ENCODE results near the gene KRT35. TPM values are rescaled to one million over a fixed set of nuclear protein-coding genes. Genes with fewer than 3 reads are reported as not detected.

KRT35 gene
- total RNA-seq, 1 donor from 2014 or later, result not detected

GRCh38 chr17:41516147-41516829 is 35.3 kb upstream of the KRT35 start:
- no peak overlapping the region for H3K27ac Mint-ChIP-seq
- H3K27me3 Mint-ChIP-seq (ENCODE audit: low read depth), result no peaks in the 10 kb centered on the region
- no peaks in the 10 kb centered on the region for H3K36me3 Mint-ChIP-seq
- TF ChIP-seq CTCF (IDR thresholded peaks at IDR 0.05; ENCODE audit: unreplicated experiment), result no peak
- H3K9me3 Mint-ChIP-seq, result no peaks in the 10 kb centered on the region
- DNase-seq (ENCODE audit: low spot score in 2 of 2, unreplicated experiment in 2 of 2), result no peak
- no peak overlapping the region for H3K4me3 Mint-ChIP-seq
- H3K4me1 Mint-ChIP-seq, result peaks cover 49% of the 10 kb centered on the region

- Mint-ChIP-seq H3K4me3 (no peak overlapping the region), H3K9me3 (no peaks in the 10 kb centered on the region), H3K36me3 (no peaks in the 10 kb centered on the region), H3K27me3 (ENCODE audit: low read depth) (no peaks in the 10 kb centered on the region), H3K27ac (no peak overlapping the region), H3K4me1 (peaks cover 25% of the 10 kb centered on the region)
- TF ChIP-seq CTCF (IDR thresholded peaks at IDR 0.05; ENCODE audit: unreplicated experiment), result no peak
- no peak for DNase-seq (ENCODE audit: low spot score in 2 of 2, unreplicated experiment in 2 of 2)
These were observed 32.2 kb upstream of the KRT35 start for GRCh38 chr17:41513168-41513547.

GRCh38 chr17:41512546-41513167 is 31.7 kb upstream of the KRT35 start:
- Mint-ChIP-seq H3K36me3 (no peaks in the 10 kb centered on the region), H3K4me3 (no peak overlapping the region), H3K27me3 (ENCODE audit: low read depth) (no peaks in the 10 kb centered on the region), H3K27ac (no peak overlapping the region), H3K4me1 (peaks cover 26% of the 10 kb centered on the region), H3K9me3 (no peaks in the 10 kb centered on the region)
- TF ChIP-seq CTCF (IDR thresholded peaks at IDR 0.05; ENCODE audit: unreplicated experiment), result no peak
- no peak for DNase-seq (ENCODE audit: low spot score in 2 of 2, unreplicated experiment in 2 of 2)

- Mint-ChIP-seq H3K4me3 (no peak overlapping the region), H3K4me1 (peaks cover 25% of the 10 kb centered on the region), H3K36me3 (no peaks in the 10 kb centered on the region), H3K27ac (no peak overlapping the region), H3K27me3 (ENCODE audit: low read depth) (no peaks in the 10 kb centered on the region), H3K9me3 (no peaks in the 10 kb centered on the region)
- TF ChIP-seq CTCF (IDR thresholded peaks at IDR 0.05; ENCODE audit: unreplicated experiment), result no peak
- no peak for DNase-seq (ENCODE audit: low spot score in 2 of 2, unreplicated experiment in 2 of 2)
These were observed 30.8 kb upstream of the KRT35 start for GRCh38 chr17:41511716-41512115.

GRCh38 chr17:41511116-41511515 is 30.2 kb upstream of the KRT35 start:
- Mint-ChIP-seq H3K4me1 (peaks cover 30% of the 10 kb centered on the region), H3K9me3 (no peaks in the 10 kb centered on the region), H3K4me3 (no peak overlapping the region), H3K36me3 (no peaks in the 10 kb centered on the region), H3K27me3 (ENCODE audit: low read depth) (no peaks in the 10 kb centered on the region), H3K27ac (no peak overlapping the region)
- TF ChIP-seq CTCF (IDR thresholded peaks at IDR 0.05; ENCODE audit: unreplicated experiment), result no peak
- DNase-seq (ENCODE audit: low spot score in 2 of 2, unreplicated experiment in 2 of 2), result no peak
